SIG-M5 treated with dmso at 0.1 percent for 504 hours (cell line): Measurements from ENCODE around the gene NLGN1.

ENCODE experiments used
- DNase-seq: peaks from one replicate; lab custom pipeline; 2025; ENCODE audit not compliant: unreplicated experiment; lab: John Stamatoyannopoulos, UW

Gene NLGN1

DNA sequence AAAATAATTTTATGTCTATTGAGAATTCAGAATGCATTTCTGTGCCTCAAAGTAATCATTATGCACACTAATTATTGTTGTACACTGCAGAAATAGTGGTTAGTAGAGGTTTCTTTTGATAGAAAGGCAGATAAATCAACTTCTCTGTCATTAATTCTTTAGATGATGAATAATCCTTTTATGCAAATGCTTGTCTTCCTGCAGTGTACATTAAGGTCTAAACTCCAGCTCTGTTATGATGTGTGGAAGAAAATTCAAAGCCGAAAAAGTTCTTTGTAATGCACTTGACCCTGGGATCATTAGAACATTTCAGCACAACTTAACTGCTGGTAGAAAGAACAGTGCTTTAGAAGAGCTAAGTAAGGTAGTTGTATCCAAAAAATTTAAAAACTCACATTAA is 353.0 kb downstream of the NLGN1 start:
- DNase-seq, result no peak

DNA sequence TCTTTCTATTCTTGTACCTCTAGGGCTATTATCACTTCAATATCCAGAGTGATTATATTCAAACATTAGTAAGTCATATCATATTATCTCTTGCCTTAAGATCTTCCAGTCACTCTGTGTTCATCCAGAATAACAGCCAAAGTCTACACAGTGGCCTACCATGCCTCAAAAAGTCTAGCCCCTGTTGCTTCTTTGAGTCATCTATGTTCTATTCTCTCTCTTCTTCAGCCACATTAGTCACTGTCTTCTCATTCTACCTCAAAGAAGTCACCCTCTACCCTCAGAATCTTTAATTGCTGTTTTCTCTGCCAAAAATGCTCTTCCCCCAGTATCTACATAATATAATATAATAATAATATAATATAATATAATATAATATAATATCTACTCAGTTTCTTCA is 356.0 kb downstream of the NLGN1 start:
- no peak for DNase-seq

DNA sequence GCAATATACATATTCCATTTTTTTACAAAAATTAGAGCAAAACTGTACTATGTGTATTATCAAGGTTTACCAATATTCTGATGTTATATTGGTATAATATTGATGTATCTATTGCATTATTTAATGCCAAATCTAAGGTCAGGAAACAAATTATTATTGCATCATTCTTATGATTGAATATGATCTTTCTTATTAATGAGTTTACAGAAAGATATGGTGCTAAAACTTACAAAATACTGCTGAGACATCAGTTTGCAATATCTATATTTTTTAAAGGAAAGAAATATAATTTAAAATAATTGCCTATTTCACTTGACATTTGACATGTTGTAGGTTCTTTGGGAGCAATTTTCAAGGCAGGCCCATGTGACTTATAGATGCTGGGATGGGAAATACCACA is 357.6 kb downstream of the NLGN1 start:
- no peak for DNase-seq

DNA sequence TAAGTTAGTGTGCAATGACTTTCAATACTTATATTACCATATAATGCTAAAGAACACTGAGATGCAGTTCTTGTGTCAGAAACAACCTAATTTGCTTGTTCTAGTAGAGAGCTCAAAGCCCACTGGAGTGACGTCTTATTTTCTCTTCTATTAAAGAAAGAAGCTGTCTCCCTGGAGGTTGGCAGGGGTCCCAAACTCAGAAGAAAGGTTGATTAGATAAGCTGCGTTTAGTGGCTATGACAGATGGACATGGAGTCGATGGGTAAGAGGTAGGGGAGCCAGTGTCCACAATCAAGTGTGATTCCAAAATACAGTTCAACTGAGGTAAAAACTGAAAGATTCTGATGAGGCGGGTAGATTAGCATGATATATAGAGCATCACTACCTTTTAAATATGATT is 363.6 kb downstream of the NLGN1 start:
- DNase-seq, result no peak

DNA sequence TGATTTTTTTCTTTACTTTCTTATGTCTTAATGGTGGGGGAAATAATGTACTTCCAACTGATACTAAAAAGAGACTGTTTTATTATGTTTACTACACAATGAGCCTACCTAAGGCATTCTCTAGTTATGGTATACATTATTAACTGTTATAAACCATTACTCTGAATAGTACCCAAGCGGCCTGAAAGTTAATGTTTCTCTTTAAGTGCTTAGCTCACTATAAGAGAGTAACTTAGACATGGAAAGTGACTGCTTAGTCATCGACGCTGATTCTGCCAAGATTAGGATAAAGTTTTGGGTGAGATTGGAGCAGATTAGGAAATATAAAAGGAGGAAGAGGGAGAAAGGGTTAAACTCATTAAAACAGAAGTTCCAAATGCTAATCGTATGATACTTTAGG is 365.0 kb downstream of the NLGN1 start:
- no peak for DNase-seq

DNA sequence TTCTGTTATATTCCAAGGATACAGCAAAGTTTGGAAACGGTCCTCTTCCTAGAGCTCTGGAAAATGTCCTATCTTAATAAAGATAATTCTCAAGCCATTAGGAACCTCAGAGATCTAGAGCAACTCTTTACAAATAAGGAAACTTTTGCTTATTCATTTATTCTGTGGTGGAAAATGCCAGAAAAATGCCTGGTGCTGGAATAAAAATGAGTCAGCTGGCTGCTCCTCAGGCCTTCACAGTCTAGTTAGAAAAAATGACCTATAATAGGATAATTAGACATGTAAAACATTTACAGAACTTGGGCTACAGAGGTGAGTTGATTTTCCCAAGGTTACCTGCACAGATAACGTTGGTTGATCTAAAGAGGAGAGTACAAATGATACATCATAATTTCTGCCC is 372.5 kb downstream of the NLGN1 start:
- no peak for DNase-seq

DNA sequence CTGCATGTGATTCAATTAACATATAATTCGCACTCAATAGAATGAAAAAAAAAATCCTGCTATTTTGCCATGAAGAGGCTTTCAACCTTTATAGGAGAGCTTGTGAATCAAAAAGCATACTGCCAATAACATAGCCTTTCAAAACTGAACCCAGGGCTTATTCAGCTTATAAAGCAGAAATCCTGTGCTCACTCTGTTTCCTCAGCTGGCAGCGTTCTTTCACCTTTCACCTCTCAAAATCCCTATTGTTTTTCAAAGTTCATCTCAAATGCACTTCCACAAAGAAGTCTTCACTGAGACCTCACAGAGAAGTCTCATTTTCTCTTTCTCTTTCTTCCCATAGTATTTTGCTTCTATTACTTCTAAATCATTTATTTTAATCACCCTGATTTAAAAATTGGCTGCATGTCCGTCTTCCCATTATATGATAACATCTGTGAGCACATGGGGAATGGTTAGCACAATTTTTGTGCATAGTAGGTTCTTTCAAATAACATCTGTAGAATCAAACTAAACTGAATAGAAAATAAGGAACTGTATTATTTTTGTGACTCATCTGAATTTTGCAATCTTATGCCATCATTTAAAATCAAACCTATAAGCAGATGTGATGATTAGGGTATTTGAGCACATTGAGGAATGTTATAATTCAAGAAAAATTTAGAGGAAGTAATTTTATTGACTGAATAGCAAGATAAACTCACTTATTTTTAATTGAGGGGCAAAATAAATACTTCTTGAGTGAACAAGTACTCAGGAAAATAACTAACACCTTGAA is 373.4 kb downstream of the NLGN1 start:
- DNase-seq, result no peak

DNA sequence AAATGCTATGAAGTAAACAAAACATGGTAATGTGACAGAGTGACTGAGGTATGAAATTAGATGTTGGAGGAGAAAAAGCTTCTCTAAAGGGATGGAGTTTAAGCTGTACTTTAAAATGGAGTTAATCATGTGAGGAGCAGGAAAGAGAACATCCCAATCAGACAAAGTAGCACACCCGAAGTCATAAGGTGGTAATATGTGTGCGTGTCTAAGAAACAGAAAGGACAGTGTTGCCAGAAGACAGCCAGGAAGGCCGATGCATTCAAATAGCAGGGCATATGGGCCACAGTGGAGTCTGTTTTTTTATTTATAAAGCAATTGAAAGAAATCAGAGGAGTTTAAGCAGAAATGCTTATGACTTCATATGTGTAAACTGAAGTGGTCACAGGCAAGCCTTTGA is 376.3 kb downstream of the NLGN1 start:
- no peak for DNase-seq

DNA sequence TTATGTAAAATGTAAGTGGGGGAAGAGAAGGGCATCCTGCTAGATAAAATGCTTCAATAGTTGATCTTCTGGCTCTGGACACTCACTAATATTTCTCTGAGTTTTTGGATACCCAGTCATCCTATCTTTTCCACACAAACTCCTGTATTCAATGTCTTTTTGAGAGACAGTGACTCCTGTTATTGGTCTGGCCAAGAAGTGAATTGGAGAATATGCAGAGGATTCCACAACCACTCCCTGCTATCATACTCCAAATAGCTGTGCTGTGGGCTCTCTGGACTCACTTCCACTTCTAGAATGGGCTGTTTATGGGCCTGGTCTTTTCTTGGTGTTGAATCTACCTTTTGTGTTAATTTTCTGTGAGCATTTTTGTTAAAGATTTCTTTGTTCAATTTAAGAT is 376.8 kb downstream of the NLGN1 start:
- DNase-seq, result no peak

DNA sequence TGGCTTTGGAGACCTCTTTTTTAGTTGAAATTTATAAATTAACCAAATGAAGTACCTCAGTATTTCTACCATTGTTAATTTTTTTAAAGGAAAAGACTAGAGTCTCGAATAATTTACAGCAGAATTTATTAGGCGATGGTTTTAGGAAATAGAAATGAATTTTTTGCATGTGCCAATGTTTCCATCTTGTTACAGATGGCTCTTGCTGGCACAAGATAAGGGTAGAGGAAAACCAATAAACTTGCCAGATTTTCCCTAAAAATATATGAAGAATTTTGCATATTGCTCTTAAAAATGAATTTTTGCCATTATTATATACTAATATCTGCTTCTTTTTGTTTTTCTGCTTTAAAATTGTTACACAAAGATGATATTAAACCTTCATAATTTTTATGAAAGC is 380.7 kb downstream of the NLGN1 start:
- DNase-seq, result no peak

DNA sequence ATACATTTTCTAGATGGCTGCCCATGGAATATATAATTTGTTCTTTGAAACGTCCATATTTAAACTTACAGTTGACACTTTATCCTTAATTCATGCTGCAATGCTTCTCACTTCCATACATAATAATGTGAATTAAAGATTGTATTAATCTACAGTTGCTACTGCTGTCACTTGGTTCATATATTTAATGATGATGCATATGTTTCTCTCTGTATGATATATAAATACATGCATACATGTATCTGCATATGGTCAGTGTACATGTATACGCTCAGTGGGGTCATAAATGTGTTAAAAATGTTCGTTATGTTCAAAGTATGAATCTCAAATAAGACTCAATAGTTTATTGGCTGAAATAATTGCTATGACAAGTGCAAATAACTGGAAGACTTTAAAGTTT is 382.5 kb downstream of the NLGN1 start:
- DNase-seq, result no peak

DNA sequence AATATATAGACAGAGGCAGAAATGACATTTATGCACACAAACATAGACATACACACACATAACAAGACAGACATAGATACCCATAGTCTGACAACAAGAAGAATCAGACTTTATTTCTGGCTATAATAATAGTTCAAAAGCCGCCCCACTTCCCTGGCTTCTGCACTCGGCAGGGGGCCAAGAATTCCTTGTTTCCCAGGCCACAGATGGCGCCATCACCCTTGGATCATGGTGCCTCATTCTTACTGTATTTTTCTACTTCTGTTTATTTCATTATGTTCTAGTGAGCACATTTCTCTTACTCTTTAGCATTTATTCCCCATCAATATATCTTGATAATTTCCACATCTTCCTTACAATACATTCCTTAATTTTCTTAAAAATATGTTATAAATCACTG is 387.5 kb downstream of the NLGN1 start:
- no peak for DNase-seq

DNA sequence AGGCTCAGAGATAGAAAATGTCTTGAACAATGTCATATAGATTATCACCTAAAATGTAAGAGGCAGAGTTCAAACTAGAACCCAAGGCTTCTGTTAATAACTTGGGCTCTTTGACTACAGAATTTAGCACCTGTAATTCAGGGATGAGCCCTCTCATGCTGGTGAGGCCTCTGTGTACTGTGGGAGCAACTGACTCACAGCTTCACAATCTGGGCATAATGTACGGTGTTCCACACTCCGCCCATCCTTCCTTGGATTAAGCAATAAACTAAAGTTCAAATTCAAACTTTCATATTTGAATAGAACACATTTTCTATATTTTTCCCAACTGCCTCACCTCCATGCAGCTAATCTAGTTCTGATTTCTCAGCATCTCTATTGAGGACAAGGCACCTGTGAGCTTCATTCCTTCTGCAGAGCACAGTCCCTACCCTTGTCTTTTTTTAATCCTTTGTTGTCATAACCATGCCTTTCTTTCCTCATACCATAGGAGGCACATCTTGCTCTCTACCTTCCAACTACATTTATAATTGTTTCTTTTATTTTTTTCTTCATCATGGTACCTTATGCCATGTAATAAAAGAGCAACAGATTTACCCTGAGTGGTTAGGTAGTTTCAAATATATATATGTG is 392.1 kb downstream of the NLGN1 start:
- no peak for DNase-seq

DNA sequence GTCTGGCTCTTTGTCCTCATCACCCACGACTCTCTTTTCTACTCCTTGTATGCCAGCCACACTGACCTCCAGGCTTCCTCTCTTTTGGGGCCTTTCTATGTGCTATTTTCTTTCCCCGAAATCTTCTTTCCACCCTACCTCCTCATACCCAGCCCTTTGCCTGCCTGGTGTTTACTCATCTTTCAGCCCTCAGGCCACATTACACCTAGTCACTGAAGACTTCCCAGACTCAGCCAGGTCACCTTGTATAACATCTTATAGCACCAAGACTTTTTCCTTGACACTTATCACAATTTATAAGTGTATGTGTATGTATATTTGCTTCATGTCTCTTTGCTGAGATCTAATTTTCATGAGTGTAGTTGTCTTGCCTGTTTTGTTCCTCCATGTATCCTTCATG is 396.4 kb downstream of the NLGN1 start:
- DNase-seq, result no peak

DNA sequence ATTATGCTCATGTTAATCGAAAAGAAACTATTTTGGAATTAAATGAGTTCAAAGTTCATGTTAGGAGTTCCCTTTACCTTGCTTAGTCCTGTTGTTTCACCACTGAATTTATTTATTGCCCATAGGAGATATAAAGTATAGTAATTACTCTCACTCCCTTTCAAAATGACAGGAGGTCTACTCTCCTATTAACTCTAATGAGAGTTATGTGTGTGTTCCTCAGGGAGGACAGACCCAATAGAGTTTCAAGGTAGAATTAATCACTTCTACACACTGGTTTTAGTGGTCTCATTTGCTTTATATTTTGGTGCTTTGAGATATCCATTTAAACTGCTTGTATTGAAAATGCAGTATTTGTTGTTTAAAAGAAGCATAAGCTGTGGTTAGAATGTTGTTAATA is 398.9 kb downstream of the NLGN1 start:
- no peak for DNase-seq

DNA sequence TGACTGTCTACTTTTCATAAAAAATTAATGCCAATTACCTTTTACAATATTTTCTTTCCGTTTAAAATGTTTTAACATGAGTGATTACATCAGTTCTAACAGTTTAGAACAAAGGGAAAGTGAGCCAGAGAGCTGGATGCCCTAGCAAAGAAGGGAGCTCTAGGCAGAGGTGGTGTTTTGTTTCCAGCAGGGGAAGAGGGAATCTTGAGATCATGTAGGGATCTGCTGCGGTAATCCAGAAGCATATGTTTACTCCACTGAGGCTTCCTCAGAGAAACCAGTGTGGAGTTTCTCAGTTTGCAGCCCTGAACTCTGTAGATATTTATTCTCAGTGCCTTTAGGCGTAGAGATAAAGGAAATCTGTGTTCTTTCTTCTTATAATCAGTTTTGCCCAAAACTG is 399.3 kb downstream of the NLGN1 start:
- no peak for DNase-seq

DNA sequence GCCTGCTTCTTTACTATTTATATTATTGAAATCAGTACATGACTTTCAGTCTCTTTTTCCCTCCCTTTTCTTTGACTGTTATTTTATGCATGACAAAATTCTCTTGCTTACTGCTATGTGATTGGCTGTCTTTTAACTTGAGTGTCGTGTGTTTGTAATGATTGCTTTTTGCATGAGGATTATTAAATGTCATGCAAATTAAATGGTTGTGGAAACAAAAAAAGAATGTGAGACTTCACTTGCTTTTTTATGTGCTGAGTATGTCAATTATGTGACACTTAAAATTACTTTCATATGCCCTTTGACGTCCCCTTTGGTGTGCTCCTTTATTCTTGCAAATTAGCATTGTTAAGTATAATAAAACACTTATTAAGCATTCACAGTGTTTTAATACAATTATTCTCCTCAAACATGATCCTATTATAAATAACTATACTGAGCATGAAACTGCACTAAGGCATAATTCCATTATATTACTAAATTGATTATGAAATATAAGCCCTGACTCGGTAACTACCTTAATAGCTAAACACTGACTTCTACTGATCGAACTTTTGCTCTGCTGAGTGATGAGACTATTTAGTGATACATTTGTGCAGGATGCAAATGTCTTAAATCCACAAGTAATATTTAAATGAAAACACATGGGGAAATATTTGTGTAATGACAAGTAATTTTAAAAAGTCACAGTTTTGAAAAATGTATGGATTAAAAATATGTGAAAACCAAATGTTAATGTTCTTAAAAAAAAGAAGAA is 401.7 kb downstream of the NLGN1 start:
- DNase-seq, result no peak

DNA sequence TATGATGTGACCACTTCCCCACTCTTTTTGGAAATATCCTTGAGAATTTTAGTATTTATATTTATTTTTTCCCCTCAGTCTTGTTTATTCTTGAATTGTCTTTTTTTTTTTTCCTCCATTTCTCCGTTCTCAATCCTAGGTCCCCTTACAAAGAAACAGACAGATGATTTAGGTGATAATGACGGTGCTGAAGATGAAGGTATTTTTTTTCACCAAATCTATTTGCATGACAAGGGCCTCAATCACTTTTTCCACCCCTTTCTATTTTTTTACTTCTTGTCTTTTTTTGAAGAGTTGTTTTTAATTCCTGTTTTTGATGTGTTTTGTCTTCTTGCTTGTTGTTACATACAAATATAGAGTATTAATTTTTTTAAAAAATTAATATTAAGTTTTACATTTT is 402.6 kb downstream of the NLGN1 start:
- DNase-seq, result no peak

DNA sequence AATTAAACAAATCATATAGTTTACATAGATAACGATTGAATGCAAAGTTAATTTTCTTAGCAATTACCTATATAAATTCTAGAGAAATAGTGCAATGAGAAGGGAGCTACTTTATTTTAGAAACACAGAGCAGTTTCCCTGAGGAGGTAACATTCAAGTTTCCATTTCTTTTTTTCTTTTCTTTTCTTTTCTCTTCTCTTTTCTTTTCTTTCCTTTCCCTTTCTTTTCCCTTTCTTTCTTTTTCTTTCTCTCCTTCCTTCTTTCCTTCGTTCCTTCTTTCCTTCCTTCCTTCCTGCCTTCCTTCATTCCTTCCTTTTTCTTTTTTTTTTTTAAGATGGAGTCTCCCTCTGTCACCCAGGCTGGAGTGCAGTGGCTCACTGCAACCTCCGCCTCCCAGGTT is 417.3 kb downstream of the NLGN1 start:
- DNase-seq, result no peak

DNA sequence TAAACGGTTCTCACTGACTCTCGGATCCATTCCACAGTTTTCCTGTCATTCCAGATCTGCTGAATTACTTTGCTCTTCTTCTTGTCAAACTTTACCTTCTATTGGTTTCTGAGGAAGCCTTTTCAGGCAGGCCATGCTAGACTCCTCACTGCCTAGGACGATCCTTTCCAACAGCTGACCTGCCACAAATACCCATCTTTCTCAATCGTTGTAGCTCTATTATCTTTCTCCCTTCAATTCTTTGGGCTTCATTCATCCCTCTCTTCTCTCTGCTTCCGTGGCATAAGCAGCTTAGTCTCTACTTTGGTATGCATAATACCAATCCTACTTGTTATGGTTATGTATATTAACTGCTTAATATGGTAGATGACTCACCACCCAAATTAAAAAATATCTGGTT is 421.8 kb downstream of the NLGN1 start:
- no peak for DNase-seq

DNA sequence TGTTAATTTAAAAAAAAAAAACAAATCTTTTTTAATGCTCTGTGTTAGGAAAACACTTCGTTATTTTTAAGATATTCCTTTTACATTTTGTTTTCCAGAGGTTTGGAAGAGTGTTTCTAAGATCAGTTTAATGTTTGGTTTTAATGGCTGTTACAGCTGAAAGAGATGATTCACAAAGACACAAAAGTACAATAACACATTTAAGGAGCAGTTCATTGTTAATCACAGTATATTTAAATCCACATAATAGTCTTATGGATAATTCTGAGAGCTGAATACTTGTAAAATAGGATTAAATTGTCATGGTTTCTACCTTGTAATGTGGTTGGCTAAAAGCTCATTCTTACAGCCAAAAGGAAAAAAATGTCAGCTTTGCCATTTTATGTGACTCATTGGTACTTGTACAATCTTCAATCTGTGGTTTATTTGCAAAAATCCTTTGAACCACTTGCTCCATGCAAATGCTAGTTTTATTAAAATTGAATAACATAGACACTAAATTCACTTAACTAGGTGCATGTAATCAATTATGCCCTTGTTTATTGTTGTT is 426.4 kb downstream of the NLGN1 start:
- no peak for DNase-seq

DNA sequence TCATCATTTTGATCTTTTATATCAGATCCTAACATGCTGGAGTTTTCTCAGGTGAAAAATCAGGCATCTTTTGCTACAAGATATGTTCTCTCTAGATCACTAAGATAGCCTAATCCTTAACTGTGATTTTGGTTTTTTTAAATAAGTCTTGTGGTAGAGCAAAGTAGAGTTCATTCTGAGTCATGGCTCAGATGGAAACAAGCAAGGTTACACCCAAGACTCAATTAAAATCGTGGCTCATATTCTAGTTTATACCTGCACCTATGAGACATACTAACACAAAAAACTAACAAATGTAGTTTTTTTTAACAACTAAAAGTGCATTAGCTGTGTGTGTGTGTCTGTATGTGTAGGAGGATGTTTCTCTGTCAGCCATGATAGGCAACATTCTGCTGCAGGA is 428.2 kb downstream of the NLGN1 start:
- no peak for DNase-seq
